IPS-15b (cell line): ENCODE data around the gene SIX6.

ENCODE experiments used
- H3K27me3 ChIP-seq: one replicate; pipeline ENCODE4 v1.6.1; 2013; ENCODE audit warnings: low read length; ENCODE audit not compliant: control insufficient read depth, insufficient read depth
- H3K36me3 ChIP-seq: one replicate; pipeline ENCODE4 v1.6.1; 2013; ENCODE audit warnings: low read length; ENCODE audit not compliant: control insufficient read depth, insufficient read depth
- H3K4me1 ChIP-seq: one replicate; pipeline ENCODE4 v1.6.1; 2013; ENCODE audit warnings: mild to moderate bottlenecking, low read length; ENCODE audit not compliant: control insufficient read depth, insufficient read depth
- H3K4me3 ChIP-seq: one replicate; pipeline ENCODE4 v1.5.1; 2013; ENCODE audit warnings: low read depth, low read length
- H3K9ac ChIP-seq: one replicate; pipeline ENCODE4 v1.6.1; 2013; ENCODE audit warnings: low read depth, mild to moderate bottlenecking, low read length
- H3K9me3 ChIP-seq: one replicate; pipeline ENCODE4 v1.6.1; 2013; ENCODE audit warnings: mild to moderate bottlenecking, low read length; ENCODE audit not compliant: control insufficient read depth, insufficient read depth

Gene SIX6

GRCh38 chr14:60515511-60516289 lies 6.8 kb downstream of the SIX6 start:
- H3K9ac ChIP-seq: no peak overlapping the region
- H3K9me3 ChIP-seq: no peaks in the 10 kb centered on the region
- H3K4me3 ChIP-seq: peak overlapping the region; percentile 52
- H3K36me3 ChIP-seq: no peaks in the 10 kb centered on the region
- peaks cover 95% of the 10 kb centered on the region for H3K27me3 ChIP-seq
- no peaks in the 10 kb centered on the region for H3K4me1 ChIP-seq

- peaks cover 3% of the 10 kb centered on the region for H3K4me1 ChIP-seq
- no peaks in the 10 kb centered on the region for H3K36me3 ChIP-seq
- H3K4me3 ChIP-seq: no peak overlapping the region
- H3K9me3 ChIP-seq: no peaks in the 10 kb centered on the region
- no peaks in the 10 kb centered on the region for H3K27me3 ChIP-seq
- H3K9ac ChIP-seq: no peak overlapping the region
Observed at GRCh38 chr14:60532442-60532841, 23.5 kb downstream of the SIX6 start.

GRCh38 chr14:60537663-60538062 lies 28.7 kb downstream of the SIX6 start:
- Histone ChIP-seq H3K4me3 (no peak overlapping the region), H3K36me3 (no peaks in the 10 kb centered on the region), H3K9me3 (no peaks in the 10 kb centered on the region), H3K4me1 (no peaks in the 10 kb centered on the region), H3K9ac (no peak overlapping the region), H3K27me3 (no peaks in the 10 kb centered on the region)

GRCh38 chr14:60544659-60545058 lies 35.7 kb downstream of the SIX6 start:
- H3K4me1 ChIP-seq: no peaks in the 10 kb centered on the region
- H3K9ac ChIP-seq: no peak overlapping the region
- H3K36me3 ChIP-seq: no peaks in the 10 kb centered on the region
- no peak overlapping the region for H3K4me3 ChIP-seq
- H3K9me3 ChIP-seq: no peaks in the 10 kb centered on the region
- H3K27me3 ChIP-seq: no peaks in the 10 kb centered on the region

- no peak overlapping the region for H3K4me3 ChIP-seq
- no peaks in the 10 kb centered on the region for H3K4me1 ChIP-seq
- no peak overlapping the region for H3K9ac ChIP-seq
- H3K27me3 ChIP-seq: no peaks in the 10 kb centered on the region
- no peaks in the 10 kb centered on the region for H3K36me3 ChIP-seq
- H3K9me3 ChIP-seq: no peaks in the 10 kb centered on the region
Observed at GRCh38 chr14:60553808-60554207, 44.9 kb downstream of the SIX6 start.

GRCh38 chr14:60561845-60562746 lies 53.1 kb downstream of the SIX6 start:
- Histone ChIP-seq H3K27me3 (no peaks in the 10 kb centered on the region), H3K36me3 (no peaks in the 10 kb centered on the region), H3K4me3 (no peak overlapping the region), H3K4me1 (no peaks in the 10 kb centered on the region), H3K9ac (no peak overlapping the region), H3K9me3 (no peaks in the 10 kb centered on the region)
